Activated gamma-delta T cell (primary cell): ENCODE results near the gene DIPK1B.

Source experiments
- DNase-seq: peaks from one replicate; lab custom pipeline; 2025; lab: John Stamatoyannopoulos, UW

The DIPK1B gene

DNA sequence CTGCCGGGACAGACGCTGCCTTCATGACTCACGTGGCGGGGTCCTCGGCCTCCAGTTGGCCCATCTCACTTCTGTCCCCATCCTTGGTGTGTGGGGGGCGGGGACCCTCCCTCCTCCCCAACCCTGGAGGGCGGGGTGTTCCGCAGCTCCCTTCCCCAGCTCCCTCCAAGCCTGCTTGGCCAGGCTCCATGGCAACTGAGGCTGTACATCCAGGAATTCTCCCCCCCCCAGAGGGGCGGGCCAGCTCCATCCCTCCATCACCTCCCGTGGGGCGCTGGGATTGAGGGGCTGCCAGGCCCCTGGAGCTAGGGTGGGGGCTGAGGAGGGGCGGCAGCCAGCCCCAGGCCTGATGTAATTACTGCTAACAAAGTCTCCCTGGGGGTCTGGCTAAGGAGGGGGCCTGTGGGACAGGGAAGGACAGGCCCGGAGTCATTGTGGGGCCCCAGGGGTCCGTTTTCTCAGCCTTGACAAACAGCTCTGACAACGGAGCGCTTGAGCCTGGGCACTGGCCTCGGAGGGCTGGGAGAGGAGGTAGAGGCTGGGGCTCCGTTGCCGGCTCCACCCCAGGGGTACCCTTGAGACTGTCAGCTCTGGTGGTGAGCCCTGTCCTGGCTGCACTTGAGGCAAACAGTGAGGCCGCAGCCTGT, 8.0 kb downstream of the DIPK1B start:
- DNase-seq, result no peak

DNA sequence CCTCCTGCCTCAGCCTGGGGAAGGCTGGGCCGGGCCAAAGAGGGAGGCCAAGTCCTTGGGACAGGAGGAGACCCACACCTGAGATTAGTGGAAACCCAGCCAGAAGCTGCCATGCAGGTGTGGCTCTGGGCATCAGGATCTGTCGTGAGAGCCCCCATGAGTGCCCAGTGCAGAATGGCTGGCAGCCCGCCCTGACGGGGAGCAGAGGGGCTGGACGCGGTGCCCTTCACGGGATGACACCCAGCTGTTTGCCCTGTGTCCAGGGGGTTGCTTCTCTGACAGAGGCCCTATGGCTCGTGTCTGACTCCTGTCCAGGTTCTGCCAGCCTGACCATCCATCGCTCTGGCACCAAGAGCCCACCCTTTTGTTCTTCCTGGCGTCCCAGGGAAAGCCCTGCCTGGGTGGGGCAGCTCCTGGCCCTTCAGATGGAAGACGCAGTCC, 8.5 kb downstream of the DIPK1B start:
- no peak for DNase-seq

DNA sequence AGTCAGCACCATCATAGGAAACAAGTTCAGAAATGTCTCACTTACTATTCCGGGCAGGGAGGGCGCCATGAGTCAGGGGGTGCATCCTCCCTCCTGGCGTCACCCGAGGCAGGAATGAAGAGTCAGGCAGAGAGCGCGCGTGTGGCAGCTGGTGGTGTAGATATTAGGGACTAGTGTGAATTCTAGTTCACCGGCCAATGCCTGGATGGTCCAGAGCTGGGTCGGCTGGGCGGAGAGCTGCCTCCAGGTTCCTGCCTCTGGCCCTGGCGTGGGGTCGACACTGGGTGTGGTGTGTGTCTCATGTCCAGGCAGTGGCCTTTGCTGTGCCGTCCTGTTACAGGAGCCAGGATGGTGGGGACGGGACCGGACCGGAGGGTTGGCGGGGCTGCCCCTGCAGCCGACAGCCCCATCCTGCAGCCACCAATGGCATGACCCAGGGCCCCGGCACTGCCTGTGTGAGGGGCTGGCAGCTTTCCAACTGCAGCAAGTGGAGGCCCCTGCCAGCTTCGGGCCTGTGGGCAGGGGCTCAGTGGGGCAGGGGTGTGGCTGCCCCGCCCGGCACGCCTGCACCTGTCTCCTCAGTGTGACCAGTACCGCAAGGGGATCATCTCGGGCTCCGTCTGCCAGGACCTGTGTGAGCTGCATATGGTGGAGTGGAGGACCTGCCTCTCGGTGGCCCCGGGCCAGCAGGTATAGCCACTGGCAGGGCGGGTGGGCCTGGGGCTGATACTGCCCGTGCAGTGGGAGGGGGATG, 9.1 kb downstream of the DIPK1B start:
- DNase-seq, result no peak

DNA sequence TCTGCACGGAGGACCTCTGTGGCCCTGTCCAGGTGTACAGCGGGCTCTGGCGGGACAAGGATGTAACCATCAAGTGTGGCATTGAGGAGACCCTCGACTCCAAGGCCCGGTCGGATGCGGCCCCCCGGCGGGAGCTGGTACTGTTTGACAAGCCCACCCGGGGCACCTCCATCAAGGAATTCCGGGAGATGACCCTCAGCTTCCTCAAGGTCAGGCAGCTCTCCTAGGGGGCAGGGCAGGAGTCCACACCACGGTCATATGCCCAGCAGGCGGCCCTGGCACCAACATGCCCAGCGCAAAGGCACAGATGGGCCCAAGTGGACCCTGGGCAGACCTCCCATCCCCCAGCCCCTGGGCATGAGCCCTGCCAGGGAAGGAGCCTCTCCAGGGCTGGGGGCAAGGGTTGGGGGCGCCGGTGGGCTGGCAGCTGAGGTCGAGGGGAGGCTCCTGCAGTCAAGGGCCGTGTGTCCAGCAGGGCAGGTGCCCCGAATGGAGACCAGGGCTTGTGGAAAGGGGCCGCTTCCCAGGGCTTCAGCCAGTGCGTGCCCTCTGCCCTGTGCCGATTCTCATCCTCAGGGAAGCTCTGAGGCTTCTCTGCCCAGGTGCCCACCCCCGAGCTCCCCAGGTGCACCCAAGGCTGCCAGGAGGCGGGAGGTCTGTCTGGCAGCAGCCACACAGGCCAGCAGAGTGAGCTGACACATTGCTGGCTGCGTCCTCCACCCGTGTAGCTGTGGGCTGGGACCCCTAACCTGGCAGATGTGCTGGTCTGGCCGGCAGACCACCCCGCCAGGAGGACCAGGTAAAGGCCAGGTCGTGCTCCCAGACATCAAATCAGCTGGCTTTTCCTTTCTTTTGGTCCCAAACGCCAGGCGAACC, 10.0 kb downstream of the DIPK1B start:
- DNase-seq, result no peak

DNA sequence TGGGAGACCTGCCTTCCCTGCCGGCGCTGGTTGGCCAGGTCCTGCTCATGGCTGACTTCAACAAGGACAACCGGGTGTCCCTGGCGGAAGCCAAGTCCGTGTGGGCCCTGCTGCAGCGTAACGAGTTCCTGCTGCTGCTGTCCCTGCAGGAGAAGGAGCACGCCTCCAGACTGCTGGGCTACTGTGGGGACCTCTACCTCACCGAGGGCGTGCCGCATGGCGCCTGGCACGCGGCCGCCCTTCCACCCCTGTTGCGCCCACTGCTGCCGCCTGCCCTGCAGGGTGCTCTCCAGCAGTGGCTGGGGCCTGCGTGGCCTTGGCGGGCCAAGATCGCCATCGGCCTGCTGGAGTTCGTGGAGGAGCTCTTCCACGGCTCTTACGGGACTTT, 10.6 kb downstream of the DIPK1B start:
- DNase-seq, result no peak

DNA sequence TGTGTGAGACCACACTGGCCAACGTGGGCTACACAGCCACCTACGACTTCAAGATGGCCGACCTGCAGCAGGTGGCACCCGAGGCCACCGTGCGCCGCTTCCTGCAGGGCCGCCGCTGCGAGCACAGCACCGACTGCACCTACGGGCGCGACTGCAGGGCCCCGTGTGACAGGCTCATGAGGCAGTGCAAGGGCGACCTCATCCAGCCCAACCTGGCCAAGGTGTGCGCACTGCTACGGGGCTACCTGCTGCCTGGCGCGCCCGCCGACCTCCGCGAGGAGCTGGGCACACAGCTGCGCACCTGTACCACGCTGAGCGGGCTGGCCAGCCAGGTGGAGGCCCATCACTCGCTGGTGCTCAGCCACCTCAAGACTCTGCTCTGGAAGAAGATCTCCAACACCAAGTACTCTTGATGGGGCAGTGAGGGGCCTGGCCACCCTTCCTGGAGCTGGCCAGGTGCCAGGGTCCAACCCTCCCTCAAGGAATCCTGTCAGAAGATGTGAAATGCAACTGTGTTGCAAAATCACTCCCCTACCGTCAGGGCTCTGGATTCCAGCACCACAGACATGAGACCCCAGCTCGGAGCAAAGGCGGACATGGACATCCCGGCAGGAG, 11.1 kb downstream of the DIPK1B start:
- no peak for DNase-seq

DNA sequence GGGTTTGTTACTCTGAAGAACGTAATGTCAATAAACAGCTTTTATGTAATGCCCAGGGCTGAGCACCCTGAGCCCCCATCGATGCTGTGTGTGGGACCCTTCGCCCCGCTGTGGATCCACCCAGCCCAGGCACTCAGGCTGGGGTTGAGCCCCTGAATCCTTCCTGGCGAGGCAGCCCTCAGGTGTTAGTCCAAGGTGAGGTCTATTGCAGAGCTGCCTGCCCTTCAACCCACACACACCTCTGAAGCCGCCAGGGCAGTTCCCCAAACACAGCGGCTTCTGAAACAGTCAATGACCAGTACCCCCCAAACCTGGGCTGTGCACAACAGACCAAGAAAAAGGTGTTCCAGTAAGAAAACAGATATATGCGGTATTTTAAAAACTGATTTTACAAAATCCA, 11.6 kb downstream of the DIPK1B start:
- DNase-seq, result no peak

DNA sequence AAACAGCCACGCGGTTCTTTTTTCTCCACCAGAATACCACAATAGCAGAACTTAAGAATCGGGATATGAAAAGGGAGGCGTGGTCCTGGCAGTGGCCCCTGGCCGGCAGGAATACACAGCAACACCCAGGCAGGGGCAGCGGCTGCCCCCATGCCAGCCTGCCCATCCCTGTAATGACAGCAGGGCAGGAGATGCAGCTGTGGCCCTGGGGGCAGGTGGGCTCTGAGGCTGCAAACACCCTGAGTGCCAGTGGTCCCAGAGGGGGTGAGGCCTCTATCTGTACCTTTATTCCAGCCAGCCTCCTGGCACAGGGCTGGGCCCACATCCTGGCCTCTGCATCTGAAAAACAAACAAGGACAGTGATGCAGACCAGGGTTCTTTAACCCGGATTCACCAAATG, 12.4 kb downstream of the DIPK1B start:
- no peak for DNase-seq

DNA sequence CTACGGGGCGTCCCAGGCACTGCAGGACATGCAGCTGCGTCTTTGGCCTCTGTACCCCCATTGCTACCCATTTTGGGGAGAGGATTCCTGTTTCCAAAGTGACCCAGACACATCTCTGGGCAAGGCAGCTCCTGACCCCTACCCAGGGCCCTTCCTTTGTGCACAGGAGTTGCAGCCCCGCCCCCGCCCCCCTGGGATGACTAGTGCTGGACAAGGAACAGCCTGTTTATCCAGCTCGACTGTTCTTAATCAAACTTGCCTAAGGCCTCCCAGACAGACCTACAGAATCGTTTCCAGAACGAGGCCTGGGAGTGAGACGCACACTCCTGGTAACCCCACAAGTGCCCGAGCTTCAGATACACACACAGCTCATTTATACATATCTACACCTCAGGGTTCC, 13.2 kb downstream of the DIPK1B start:
- no peak for DNase-seq

DNA sequence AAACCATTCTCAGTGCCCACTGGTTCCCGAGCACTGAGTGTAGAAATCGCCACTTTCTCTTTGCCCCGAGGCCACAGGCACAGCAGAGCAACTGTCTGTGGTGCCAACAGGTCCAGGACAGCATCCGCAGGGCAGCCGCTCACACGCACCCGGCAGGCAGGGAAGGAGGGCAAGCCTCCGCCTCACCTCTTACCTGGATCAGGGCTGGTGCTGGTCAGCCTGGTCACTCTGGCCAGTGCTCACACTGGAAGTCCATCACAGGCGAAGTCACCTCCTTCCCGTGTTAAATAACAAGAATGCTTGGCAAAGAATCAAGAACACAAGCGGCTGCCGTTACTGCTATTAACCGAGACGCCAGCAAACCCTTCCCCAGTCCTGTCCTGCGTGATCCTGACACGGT, 13.7 kb downstream of the DIPK1B start:
- DNase-seq, result no peak

DNA sequence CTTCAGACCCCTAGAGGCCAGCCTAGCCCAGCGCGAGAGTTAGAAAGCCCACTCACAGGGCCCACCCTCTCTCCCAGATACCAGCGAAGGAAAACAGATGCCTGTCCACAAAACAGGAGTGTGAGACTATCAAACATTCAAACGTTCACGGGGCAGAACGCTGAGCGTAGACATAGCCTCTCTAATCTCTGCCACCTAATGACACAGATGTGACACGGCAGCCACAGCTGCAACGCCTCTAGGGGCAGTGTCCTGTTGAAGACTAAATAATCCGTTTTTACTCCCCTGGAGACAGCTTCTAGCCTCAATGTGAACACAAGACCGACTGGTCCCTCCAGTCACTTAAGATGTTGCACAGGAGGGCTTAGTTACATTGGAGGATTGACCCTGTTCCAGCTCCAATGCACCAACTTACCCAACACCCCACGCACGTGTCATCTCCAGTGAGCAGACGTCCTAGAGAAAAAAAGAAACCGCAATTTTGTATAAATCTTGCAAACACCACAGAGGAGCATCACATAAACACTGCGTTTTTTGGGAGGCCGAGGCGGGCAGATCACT, 14.3 kb downstream of the DIPK1B start:
- DNase-seq, result no peak

DNA sequence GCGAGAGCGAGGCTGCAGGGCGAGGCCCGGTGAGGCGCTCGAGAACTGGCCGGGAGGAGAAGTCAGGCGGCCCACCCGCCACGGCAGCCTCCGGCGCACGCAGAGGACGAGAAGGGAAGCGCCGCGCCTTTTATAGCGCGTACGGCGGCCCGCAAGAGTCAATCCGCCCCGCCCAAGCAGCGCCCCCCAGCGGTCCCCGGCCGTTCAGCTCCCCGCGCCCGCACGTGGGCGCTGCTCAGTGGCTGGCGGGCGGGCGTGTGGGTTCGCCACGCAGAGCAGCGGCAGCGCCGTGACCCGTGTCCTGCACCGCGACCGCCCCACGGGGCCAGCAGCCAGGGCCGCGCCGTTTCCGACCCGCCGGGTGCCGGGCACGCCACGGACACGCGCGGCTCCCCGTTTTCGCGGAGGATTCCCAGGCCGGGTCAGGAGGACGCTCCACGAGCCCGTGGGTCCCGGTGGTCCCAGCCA, 15.7 kb downstream of the DIPK1B start:
- peak; percentile 85 for DNase-seq

DNA sequence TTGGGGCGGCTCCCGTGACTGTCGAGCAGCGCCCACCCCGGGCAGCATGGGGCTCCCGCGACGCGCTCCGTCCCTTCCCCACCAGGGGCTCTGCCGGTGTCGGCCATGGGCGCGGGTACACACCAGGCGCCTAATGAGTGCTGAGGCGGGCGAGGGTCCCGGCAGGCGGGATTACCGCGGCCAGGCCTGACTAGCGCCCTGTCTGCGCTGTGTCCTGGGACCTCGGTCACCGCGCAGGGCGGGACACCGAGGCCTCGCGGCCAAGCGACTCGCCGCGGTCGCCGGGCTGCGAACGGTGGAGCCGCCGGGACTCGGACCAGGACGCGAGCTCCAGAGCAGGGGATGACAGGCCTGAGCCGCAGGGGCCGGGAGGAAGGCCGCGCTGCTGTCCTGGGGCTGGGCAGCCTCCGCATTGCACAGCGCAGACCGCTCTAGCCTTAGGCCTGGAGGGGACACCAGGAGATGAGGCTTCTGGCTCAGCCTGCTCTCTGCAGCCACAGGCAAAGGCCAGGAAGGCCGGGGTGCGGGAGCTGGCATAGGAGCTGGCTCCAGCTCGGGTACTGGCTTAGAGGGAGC, 16.3 kb downstream of the DIPK1B start:
- DNase-seq, result no peak

DNA sequence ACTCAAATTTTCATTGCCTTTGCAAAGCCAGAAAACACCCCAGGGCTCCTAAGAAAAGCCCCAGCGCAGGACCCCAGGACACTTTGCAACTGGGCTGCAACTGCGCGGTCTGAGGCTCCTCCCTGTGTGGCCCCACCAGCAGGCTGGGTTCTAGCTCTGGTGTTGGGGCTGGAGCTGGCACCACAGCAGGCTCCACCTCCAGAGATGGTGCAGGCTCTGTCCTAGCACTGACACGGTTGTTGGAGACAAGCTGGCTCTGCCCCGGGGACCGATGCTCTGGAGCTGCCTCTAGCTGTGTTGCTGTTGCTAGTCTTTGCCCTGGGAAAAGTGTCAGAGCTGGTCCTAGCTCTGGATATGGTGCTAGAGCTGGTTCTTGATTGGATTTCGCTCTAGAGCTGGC, 16.8 kb downstream of the DIPK1B start:
- DNase-seq, result no peak

DNA sequence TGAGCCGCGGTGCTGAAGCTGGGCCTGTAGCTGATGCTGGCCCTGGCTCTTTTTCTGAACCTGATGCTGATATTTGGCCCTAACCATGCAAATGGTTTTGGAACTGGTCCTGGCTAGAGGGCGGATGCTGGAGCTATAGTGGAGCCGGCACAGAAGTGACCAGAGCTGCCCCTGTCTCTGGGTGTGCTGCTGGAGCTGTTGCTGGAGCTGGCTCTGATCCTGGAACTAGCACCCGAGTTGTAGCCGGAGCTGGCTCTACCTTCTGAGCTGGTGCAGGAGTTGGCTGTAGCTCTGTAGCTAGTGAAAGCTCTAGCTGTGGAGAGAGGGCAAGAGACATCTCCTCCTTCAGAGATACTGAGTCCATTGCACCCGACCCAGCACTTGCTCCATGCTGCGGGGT, 17.6 kb downstream of the DIPK1B start:
- no peak for DNase-seq

DNA sequence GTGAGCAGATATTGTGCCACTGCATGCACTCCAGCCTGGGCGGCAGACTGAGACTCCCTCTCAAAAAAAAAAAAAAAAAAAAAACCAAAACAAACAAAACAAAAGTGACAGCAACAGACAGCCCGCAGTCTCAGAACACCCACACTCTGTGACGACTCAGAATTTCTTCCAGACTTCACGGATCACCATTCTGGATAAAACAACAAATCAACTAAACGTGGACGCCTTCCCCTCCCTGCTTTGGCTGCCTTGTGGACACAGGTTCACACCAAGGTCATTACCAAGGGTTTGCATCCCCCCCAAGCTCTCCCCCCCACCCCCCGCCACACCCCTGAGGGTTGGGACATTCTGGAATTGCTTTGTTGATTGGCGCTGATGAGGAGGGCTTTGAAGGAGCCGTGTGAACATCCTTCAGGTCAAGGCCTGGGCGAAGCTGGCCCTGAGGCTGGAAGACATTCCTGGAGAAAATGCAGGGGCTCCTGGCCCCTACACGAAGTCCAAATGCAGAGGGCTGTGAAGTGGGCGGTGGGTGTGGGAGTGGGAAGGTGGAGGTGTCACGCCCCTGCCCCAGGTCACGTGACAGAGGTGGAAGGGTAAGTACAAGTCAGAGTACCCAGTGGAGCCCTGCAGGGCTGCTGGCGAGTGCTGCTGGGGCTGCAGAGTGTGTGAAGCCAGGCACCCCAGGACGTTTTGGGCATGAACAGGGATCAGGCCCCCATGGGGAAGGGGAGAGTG, 20.2 kb downstream of the DIPK1B start:
- DNase-seq, result no peak

DNA sequence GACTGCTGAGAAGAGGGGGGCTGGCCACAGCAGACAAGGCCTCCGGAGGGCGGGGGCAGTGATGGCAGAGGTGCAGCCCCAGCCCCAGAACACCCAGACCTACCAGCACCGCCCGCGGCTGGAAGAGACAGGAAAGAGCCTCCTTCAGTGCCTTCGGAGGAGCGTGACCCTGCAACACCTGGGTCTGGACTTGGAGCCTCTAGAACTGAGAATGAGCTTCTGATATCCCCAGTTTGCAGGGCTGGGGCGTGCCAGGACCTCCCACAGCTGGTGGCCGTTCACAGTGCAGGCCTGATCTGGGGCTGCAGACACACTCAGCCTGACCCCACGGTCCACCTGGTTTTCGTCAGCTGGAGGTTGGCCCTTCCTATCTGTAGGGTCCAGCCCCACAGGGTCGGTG, 21.2 kb downstream of the DIPK1B start:
- DNase-seq, result no peak

DNA sequence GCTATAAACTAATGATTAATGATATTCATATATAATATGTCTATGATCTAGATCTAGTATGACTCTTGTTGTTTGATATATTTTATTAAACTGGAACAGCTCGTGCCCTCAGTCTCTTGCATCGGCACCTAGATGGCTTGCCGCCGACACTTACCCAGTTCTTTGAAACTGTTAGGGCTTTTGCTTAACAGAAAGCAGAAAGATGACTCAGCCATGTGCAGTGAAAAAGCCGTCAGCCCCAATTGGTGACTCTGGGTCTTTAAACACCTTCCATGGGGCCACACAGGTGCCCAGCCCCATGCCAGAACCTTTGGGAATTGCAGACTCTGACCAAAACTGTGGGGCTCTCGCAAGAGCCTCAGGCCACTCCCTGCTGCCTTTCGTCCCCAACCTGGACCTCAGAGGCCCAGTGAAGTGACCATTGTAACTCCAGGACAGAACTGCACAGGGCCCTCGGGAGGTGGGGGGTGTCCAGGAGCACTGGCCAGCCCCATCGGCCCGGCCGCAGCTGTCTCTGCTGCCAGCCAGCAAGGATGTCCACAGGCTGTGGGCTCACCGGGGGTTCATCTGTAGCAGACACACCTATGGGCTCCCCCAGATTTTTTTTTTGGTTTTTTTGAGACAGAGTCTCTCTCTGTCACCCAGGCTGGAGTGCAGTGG, 22.6 kb downstream of the DIPK1B start:
- no peak for DNase-seq

DNA sequence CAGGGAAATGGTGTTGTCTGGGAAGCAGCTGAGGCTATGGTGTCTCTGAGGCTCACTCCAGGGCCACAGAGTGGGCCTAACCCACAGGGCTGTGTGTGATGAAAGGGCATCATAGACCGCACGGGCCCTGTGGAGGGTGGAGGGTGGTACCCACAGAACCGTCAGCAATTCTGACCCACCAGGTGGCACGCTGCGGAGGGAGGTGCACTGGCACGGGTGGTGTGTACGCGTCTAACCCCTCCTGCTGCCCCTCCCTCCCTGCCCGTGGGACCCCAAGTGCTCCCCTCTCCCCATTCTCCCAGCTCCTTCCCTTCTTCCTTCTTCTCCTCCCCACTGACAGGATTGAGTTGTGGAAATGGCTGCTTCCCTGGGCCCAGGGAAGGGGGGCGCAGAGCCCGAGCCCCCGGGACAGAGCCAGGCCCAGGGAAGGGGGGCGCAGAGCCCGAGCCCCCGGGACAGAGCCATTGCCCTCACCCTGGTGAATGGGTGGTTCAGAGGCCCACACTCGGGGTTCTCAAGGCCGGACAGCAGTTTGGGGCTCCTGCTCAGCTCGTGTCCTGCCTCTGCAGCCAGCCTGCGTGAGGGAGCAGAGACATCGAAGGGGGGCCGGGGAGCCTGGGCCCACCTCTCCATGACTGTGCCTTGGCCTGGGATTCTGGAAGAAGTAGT, 23.6 kb downstream of the DIPK1B start:
- DNase-seq, result no peak

DNA sequence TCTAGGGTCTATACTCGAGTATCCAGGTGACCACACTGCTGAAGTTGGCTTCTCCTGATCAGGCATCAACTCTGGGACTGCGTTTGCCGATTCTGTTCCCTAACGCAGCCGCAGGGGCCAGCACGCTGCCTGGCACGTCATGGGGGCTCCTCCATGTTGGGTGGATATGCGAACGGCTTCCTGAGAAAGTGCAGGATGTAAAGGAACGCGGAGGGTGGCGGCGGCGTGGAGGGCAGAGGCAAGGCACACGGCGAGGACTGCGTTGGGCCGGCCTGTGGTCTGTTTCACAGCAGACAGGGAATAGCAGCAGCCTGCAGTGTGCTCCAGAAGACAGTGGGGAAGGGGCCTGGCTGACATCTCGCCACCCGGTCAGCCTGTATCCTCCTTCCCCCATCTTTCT, 26.6 kb downstream of the DIPK1B start:
- DNase-seq, result no peak
